Trophoblast cell (in vitro differentiated cells and primary cell): Measurements from ENCODE around the gene TRAPPC14.
A peak's percentile ranks its signal among the peaks of the same experiment; 100 is the strongest.

Experiments
- DNase-seq, 2 donors: peaks; one replicate each; pipeline ENCODE4 v3.0.0-alpha.2; 2016
- H2AFZ ChIP-seq: 2 replicates; pipeline ENCODE4 v1.6.1; 2013; ENCODE audit warnings: low read length, moderate library complexity, mild to moderate bottlenecking; ENCODE audit not compliant: insufficient read depth, poor library complexity
- H2AK5ac ChIP-seq: 2 replicates; pipeline ENCODE4 v1.6.1; 2013; ENCODE audit warnings: mild to moderate bottlenecking, low read length
- H2BK120ac ChIP-seq: 2 replicates; pipeline ENCODE4 v1.6.1; 2013; ENCODE audit warnings: low read length, mild to moderate bottlenecking, moderate library complexity; ENCODE audit not compliant: insufficient read depth, poor library complexity
- H2BK12ac ChIP-seq: 2 replicates; pipeline ENCODE4 v1.6.1; 2013; ENCODE audit warnings: mild to moderate bottlenecking, low read length, moderate library complexity
- H2BK5ac ChIP-seq: 2 replicates; pipeline ENCODE4 v1.6.1; 2013; ENCODE audit warnings: low read length, low read depth, moderate library complexity, mild to moderate bottlenecking; ENCODE audit not compliant: poor library complexity
- H3K14ac ChIP-seq: 2 replicates; pipeline ENCODE4 v1.6.1; 2013; ENCODE audit warnings: mild to moderate bottlenecking, low read length
- H3K18ac ChIP-seq: 2 replicates; pipeline ENCODE4 v1.6.1; 2013; ENCODE audit warnings: mild to moderate bottlenecking, low read length
- H3K23ac ChIP-seq: 2 replicates; pipeline ENCODE4 v1.6.1; 2013; ENCODE audit warnings: low read length
- H3K27ac ChIP-seq: 2 replicates; pipeline ENCODE4 v1.5.1; 2013; ENCODE audit warnings: low read depth, mild to moderate bottlenecking, inconsistent platforms, low read length, moderate library complexity
- H3K27me3 ChIP-seq: 2 replicates; pipeline ENCODE4 v1.6.1; 2013; ENCODE audit warnings: inconsistent platforms, mild to moderate bottlenecking, low read length, moderate library complexity; ENCODE audit not compliant: insufficient read depth
- H3K36me3 ChIP-seq, 2 experiments: 1 replicate in 1 of 2; 2 replicates in 1 of 2; pipeline ENCODE4 v1.6.1; 2013; ENCODE audit warnings: low read length in 2 of 2, mild to moderate bottlenecking in 2 of 2, moderate library complexity in 1 of 2; ENCODE audit not compliant: insufficient read depth in 2 of 2, control insufficient read depth in 1 of 2
- H3K4ac ChIP-seq: 2 replicates; pipeline ENCODE4 v1.6.1; 2013; ENCODE audit warnings: low read depth, mild to moderate bottlenecking, low read length, moderate library complexity
- H3K4me1 ChIP-seq, 2 experiments: 1 replicate in 1 of 2; 2 replicates in 1 of 2; pipeline ENCODE4 v1.6.1; 2013; ENCODE audit warnings: low read length in 2 of 2, mild to moderate bottlenecking in 2 of 2, moderate library complexity in 1 of 2; ENCODE audit not compliant: insufficient read depth in 2 of 2, control insufficient read depth in 1 of 2
- H3K4me2 ChIP-seq: 2 replicates; pipeline ENCODE4 v1.6.1; 2013; ENCODE audit warnings: inconsistent platforms, mild to moderate bottlenecking, low read length, moderate library complexity
- H3K4me3 ChIP-seq: 2 replicates; pipeline ENCODE4 v1.5.1; 2013; ENCODE audit warnings: mild to moderate bottlenecking, low read depth, low read length, inconsistent platforms
- H3K79me1 ChIP-seq: one replicate; pipeline ENCODE4 v1.6.1; 2013; ENCODE audit warnings: low read length
- H3K79me2 ChIP-seq: 2 replicates; pipeline ENCODE4 v1.6.1; 2013; ENCODE audit warnings: low read length, mild to moderate bottlenecking; ENCODE audit not compliant: control insufficient read depth, insufficient read depth, poor library complexity
- H3K9ac ChIP-seq: 2 replicates; pipeline ENCODE4 v1.6.1; 2013; ENCODE audit warnings: mild to moderate bottlenecking, low read length
- H3K9me3 ChIP-seq: 2 replicates; pipeline ENCODE4 v1.6.1; 2013; ENCODE audit warnings: low read depth, mild to moderate bottlenecking, control low read depth, inconsistent platforms, low read length; ENCODE audit not compliant: insufficient read depth
- H4K12ac ChIP-seq: 2 replicates; pipeline ENCODE4 v1.6.1; 2013; ENCODE audit warnings: low read depth, mild to moderate bottlenecking, low read length, moderate library complexity
- H4K8ac ChIP-seq: 2 replicates; pipeline ENCODE4 v1.6.1; 2013; ENCODE audit warnings: low read depth, mild to moderate bottlenecking, low read length, moderate library complexity
- H4K91ac ChIP-seq: one replicate; pipeline ENCODE4 v1.6.1; 2013; ENCODE audit warnings: low read depth, mild to moderate bottlenecking, low read length, moderate library complexity
- WGBS: extraction: QIAGEN DNeasy Blood & Tissue Kit; methylation state at CpG from one replicate; pipeline ENCODE4 v1.1.7; 2013; ENCODE audit warnings: missing lambda C conversion rate; ENCODE audit not compliant: insufficient read length, insufficient coverage; ENCODE audit errors: extremely low coverage; 5-methylcytosine and 5-hydroxymethylcytosine counted together

The TRAPPC14 gene

GRCh38 chr7:100157069-100157333 lies 1.5 kb downstream of the TRAPPC14 start:
- H3K4me3 ChIP-seq, result no peak overlapping the region
- no peak overlapping the region for H2BK12ac ChIP-seq
- H3K27ac ChIP-seq, result no peak overlapping the region
- peaks cover 4% of the 10 kb centered on the region for H3K79me2 ChIP-seq
- no peak overlapping the region for H4K91ac ChIP-seq
- DNase-seq, result no peak
- H3K27me3 ChIP-seq, result no peaks in the 10 kb centered on the region
- no peak overlapping the region for H4K12ac ChIP-seq
- H3K18ac ChIP-seq, result peak overlapping the region; percentile 26
- H3K23ac ChIP-seq, result no peak overlapping the region
- H3K4me2 ChIP-seq, result peak overlapping the region; percentile 94
- H3K14ac ChIP-seq, result no peak overlapping the region
- no peak overlapping the region for H4K8ac ChIP-seq
- no peak overlapping the region for H2AFZ ChIP-seq
- no peak overlapping the region for H2BK120ac ChIP-seq
- no CpG with 5 or more reads among the region's 5 CpGs for WGBS
- H2AK5ac ChIP-seq, result no peak overlapping the region
- peaks cover 8 to 17% of the 10 kb centered on the region in 2 experiments for H3K4me1 ChIP-seq
- peaks cover 10% of the 10 kb centered on the region for H3K79me1 ChIP-seq
- no peak overlapping the region for H3K9ac ChIP-seq
- peaks cover 4% of the 10 kb centered on the region for H3K9me3 ChIP-seq
- peaks cover 36 to 40% of the 10 kb centered on the region in 2 experiments for H3K36me3 ChIP-seq
- H2BK5ac ChIP-seq, result no peak overlapping the region
- H3K4ac ChIP-seq, result no peak overlapping the region

GRCh38 chr7:100156331-100157068 lies 2.0 kb downstream of the TRAPPC14 start:
- no peak overlapping the region for H3K4me2 ChIP-seq
- no CpG with 5 or more reads among the region's 16 CpGs for WGBS
- H3K23ac ChIP-seq, result no peak overlapping the region
- no peak overlapping the region for H2BK12ac ChIP-seq
- peak overlapping the region; percentile 26 for H3K18ac ChIP-seq
- no peak overlapping the region for H2BK120ac ChIP-seq
- H2AFZ ChIP-seq, result no peak overlapping the region
- no peak overlapping the region for H3K9ac ChIP-seq
- H3K14ac ChIP-seq, result no peak overlapping the region
- H3K4me1 ChIP-seq, result peaks cover 8 to 17% of the 10 kb centered on the region in 2 experiments
- H4K91ac ChIP-seq, result no peak overlapping the region
- peak in 1 of 2 donors; percentile 12 for DNase-seq
- peaks cover 4% of the 10 kb centered on the region for H3K79me2 ChIP-seq
- no peak overlapping the region for H2AK5ac ChIP-seq
- H3K27me3 ChIP-seq, result no peaks in the 10 kb centered on the region
- H4K12ac ChIP-seq, result no peak overlapping the region
- peaks cover 10% of the 10 kb centered on the region for H3K79me1 ChIP-seq
- no peak overlapping the region for H2BK5ac ChIP-seq
- H3K9me3 ChIP-seq, result peaks cover 4% of the 10 kb centered on the region
- H3K36me3 ChIP-seq, result peaks cover 36 to 41% of the 10 kb centered on the region in 2 experiments
- H3K27ac ChIP-seq, result no peak overlapping the region
- no peak overlapping the region for H4K8ac ChIP-seq
- H3K4me3 ChIP-seq, result peak overlapping the region; percentile 23
- no peak overlapping the region for H3K4ac ChIP-seq

GRCh38 chr7:100155553-100156317 lies 2.8 kb downstream of the TRAPPC14 start:
- no peak overlapping the region for H3K4ac ChIP-seq
- no CpG with 5 or more reads among the region's 20 CpGs for WGBS
- no peak overlapping the region for H2BK12ac ChIP-seq
- H3K4me2 ChIP-seq, result no peak overlapping the region
- H3K9ac ChIP-seq, result peak overlapping the region; percentile 33
- H3K4me3 ChIP-seq, result no peak overlapping the region
- peaks cover 4% of the 10 kb centered on the region for H3K9me3 ChIP-seq
- no peak overlapping the region for H2AFZ ChIP-seq
- H3K79me2 ChIP-seq, result peaks cover 4% of the 10 kb centered on the region
- no peak overlapping the region for H2AK5ac ChIP-seq
- peaks cover 10% of the 10 kb centered on the region for H3K79me1 ChIP-seq
- H3K23ac ChIP-seq, result no peak overlapping the region
- peaks cover 8 to 17% of the 10 kb centered on the region in 2 experiments for H3K4me1 ChIP-seq
- no peak overlapping the region for H3K27ac ChIP-seq
- DNase-seq, result peak; percentile 48 to 60
- peaks cover 36 to 41% of the 10 kb centered on the region in 2 experiments for H3K36me3 ChIP-seq
- no peak overlapping the region for H4K12ac ChIP-seq
- H3K27me3 ChIP-seq, result no peaks in the 10 kb centered on the region
- H3K14ac ChIP-seq, result no peak overlapping the region
- no peak overlapping the region for H2BK120ac ChIP-seq
- no peak overlapping the region for H2BK5ac ChIP-seq
- H3K18ac ChIP-seq, result no peak overlapping the region
- no peak overlapping the region for H4K91ac ChIP-seq
- H4K8ac ChIP-seq, result no peak overlapping the region

- DNase-seq, result peak; percentile 67 to 68
- H2BK12ac ChIP-seq, result no peak overlapping the region
- H3K9ac ChIP-seq, result no peak overlapping the region
- WGBS, result no CpG with 5 or more reads among the region's 30 CpGs
- H3K9me3 ChIP-seq, result peaks cover 4% of the 10 kb centered on the region
- no peak overlapping the region for H3K4me3 ChIP-seq
- peaks cover 4% of the 10 kb centered on the region for H3K79me2 ChIP-seq
- no peak overlapping the region for H2AK5ac ChIP-seq
- no peak overlapping the region for H3K4ac ChIP-seq
- H3K4me1 ChIP-seq, result peaks cover 8 to 17% of the 10 kb centered on the region in 2 experiments
- no peak overlapping the region for H2BK120ac ChIP-seq
- H3K79me1 ChIP-seq, result peaks cover 10% of the 10 kb centered on the region
- no peak overlapping the region for H3K23ac ChIP-seq
- H3K18ac ChIP-seq, result no peak overlapping the region
- peaks cover 36 to 41% of the 10 kb centered on the region in 2 experiments for H3K36me3 ChIP-seq
- H3K4me2 ChIP-seq, result no peak overlapping the region
- H3K14ac ChIP-seq, result no peak overlapping the region
- no peak overlapping the region for H2BK5ac ChIP-seq
- H3K27ac ChIP-seq, result no peak overlapping the region
- no peaks in the 10 kb centered on the region for H3K27me3 ChIP-seq
- no peak overlapping the region for H2AFZ ChIP-seq
- no peak overlapping the region for H4K8ac ChIP-seq
- no peak overlapping the region for H4K91ac ChIP-seq
- no peak overlapping the region for H4K12ac ChIP-seq
These were observed 3.7 kb downstream of the TRAPPC14 start for GRCh38 chr7:100154651-100155491.
